ENCODE measurements around the gene NECTIN1.

- TF ChIP-seq ZNF10 (CRISPR knock-in tag; IDR thresholded peaks at IDR 0.05; ENCODE audit: borderline replicate concordance, low read depth) (no peak), DZIP1 (CRISPR knock-in tag; IDR thresholded peaks at IDR 0.05) (no peak), CTCF (CRISPR knock-in tag; IDR thresholded peaks at IDR 0.05) (no peak), POLR2G (IDR thresholded peaks at IDR 0.05; ENCODE audit: low read depth, low read length) (no peak), SMC3 (IDR thresholded peaks at IDR 0.05; ENCODE audit: low read length) (no peak), CCAR2 (optimal IDR thresholded peaks at IDR 0.05; ENCODE audit: low read depth, low read length) (no peak), ZFX (CRISPR knock-in tag; IDR thresholded peaks at IDR 0.05; ENCODE audit: low read depth) (no peak), ZNF362 (CRISPR knock-in tag; IDR thresholded peaks at IDR 0.05; ENCODE audit: borderline replicate concordance) (no peak)
These were observed 19.1 kb upstream of the NECTIN1 start for GRCh38 chr11:119747868-119748660.

All from HepG2 (cell line).